ENCODE data around the gene PYDC1. TPM values are rescaled to one million over a fixed set of nuclear protein-coding genes. Genes with fewer than 3 reads are reported as not detected.
"Not testable (repeated sequence)": the region's sequence is repeated elsewhere in the genome, so short reads cannot be mapped to it uniquely, and the experiment has no call there.

PYDC1 gene
- polyA plus RNA-seq, 5 donors = not detected

- DNase-seq = no peak
Measured at GRCh38 chr16:31196324-31197088, 20.4 kb downstream of the PYDC1 start.

- not testable (repeated sequence) for DNase-seq
Measured at GRCh38 chr16:31195861-31196260, 21.1 kb downstream of the PYDC1 start.

GRCh38 chr16:31194898-31195297 lies 22.0 kb downstream of the PYDC1 start:
- no peak for DNase-seq

GRCh38 chr16:31193874-31194273 lies 23.1 kb downstream of the PYDC1 start:
- DNase-seq = no peak

GRCh38 chr16:31192856-31193642 lies 23.9 kb downstream of the PYDC1 start:
- no peak for DNase-seq

GRCh38 chr16:31191697-31192428 lies 25.1 kb downstream of the PYDC1 start:
- no peak for DNase-seq

GRCh38 chr16:31190818-31191444 lies 26.0 kb downstream of the PYDC1 start:
- DNase-seq = no peak

GRCh38 chr16:31190061-31190460 lies 26.9 kb downstream of the PYDC1 start:
- no peak for DNase-seq

- DNase-seq = no peak
Measured at GRCh38 chr16:31189412-31189778, 27.5 kb downstream of the PYDC1 start.

GRCh38 chr16:31188450-31189411 lies 28.2 kb downstream of the PYDC1 start:
- DNase-seq = no peak

- DNase-seq = no peak
Measured at GRCh38 chr16:31187808-31188189, 29.1 kb downstream of the PYDC1 start.

- DNase-seq = no peak
Measured at GRCh38 chr16:31186930-31187807, 29.8 kb downstream of the PYDC1 start.

GRCh38 chr16:31186176-31186575 lies 30.8 kb downstream of the PYDC1 start:
- DNase-seq = no peak

- no peak for DNase-seq
Measured at GRCh38 chr16:31185339-31185738, 31.6 kb downstream of the PYDC1 start.

- DNase-seq = no peak
Measured at GRCh38 chr16:31184888-31185287, 32.0 kb downstream of the PYDC1 start.

- no peak for DNase-seq
Measured at GRCh38 chr16:31183432-31184428, 33.2 kb downstream of the PYDC1 start.

GRCh38 chr16:31182391-31182790 lies 34.5 kb downstream of the PYDC1 start:
- DNase-seq = no peak

- DNase-seq = no peak
Measured at GRCh38 chr16:31181102-31181830, 35.7 kb downstream of the PYDC1 start.

Data from right lung (tissue), 5 donors.